Superior temporal gyrus (tissue), 1 donor: ENCODE data around the gene PCDH9.

Experiments used
- DNase-seq: peaks from one replicate; pipeline ENCODE4 v3.0.0-alpha.2; 2016; ENCODE audit errors: extremely low spot score

The PCDH9 gene

GRCh38 chr13:66577358-66577757, 652.8 kb downstream of the PCDH9 start:
- no peak for DNase-seq

GRCh38 chr13:66576381-66576780, 653.8 kb downstream of the PCDH9 start:
- no peak for DNase-seq

- no peak for DNase-seq
Observed at GRCh38 chr13:66574606-66575005, 655.5 kb downstream of the PCDH9 start.

GRCh38 chr13:66567899-66568612, 662.1 kb downstream of the PCDH9 start:
- no peak for DNase-seq

- DNase-seq, result no peak
Observed at GRCh38 chr13:66565279-66565678, 664.9 kb downstream of the PCDH9 start.

GRCh38 chr13:66563076-66563475, 667.1 kb downstream of the PCDH9 start:
- DNase-seq, result no peak

GRCh38 chr13:66562054-66562453, 668.1 kb downstream of the PCDH9 start:
- no peak for DNase-seq

GRCh38 chr13:66560991-66561390, 669.1 kb downstream of the PCDH9 start:
- no peak for DNase-seq

- no peak for DNase-seq
Observed at GRCh38 chr13:66560189-66560588, 669.9 kb downstream of the PCDH9 start.

- DNase-seq, result no peak
Observed at GRCh38 chr13:66559093-66559492, 671.0 kb downstream of the PCDH9 start.

GRCh38 chr13:66558506-66558905, 671.6 kb downstream of the PCDH9 start:
- no peak for DNase-seq

GRCh38 chr13:66557357-66557756, 672.8 kb downstream of the PCDH9 start:
- DNase-seq, result no peak

GRCh38 chr13:66556306-66556705, 673.8 kb downstream of the PCDH9 start:
- DNase-seq, result no peak

GRCh38 chr13:66553391-66553790, 676.7 kb downstream of the PCDH9 start:
- DNase-seq, result no peak

- DNase-seq, result no peak
Observed at GRCh38 chr13:66551128-66551527, 679.0 kb downstream of the PCDH9 start.

GRCh38 chr13:66547685-66548084, 682.5 kb downstream of the PCDH9 start:
- DNase-seq, result no peak

GRCh38 chr13:66546534-66547379, 683.4 kb downstream of the PCDH9 start:
- DNase-seq, result no peak

GRCh38 chr13:66543780-66544179, 686.4 kb downstream of the PCDH9 start:
- DNase-seq, result no peak

GRCh38 chr13:66537417-66537816, 692.7 kb downstream of the PCDH9 start:
- DNase-seq, result no peak

GRCh38 chr13:66536746-66537145, 693.4 kb downstream of the PCDH9 start:
- DNase-seq, result no peak

- no peak for DNase-seq
Observed at GRCh38 chr13:66534561-66534960, 695.6 kb downstream of the PCDH9 start.

GRCh38 chr13:66532845-66533244, 697.3 kb downstream of the PCDH9 start:
- no peak for DNase-seq

GRCh38 chr13:66532146-66532545, 698.0 kb downstream of the PCDH9 start:
- no peak for DNase-seq
